ENCODE measurements around the gene RAE1. TPM values are rescaled to one million over a fixed set of nuclear protein-coding genes. Genes with fewer than 3 reads are reported as not detected.

Gene RAE1
- total and polyA plus RNA-seq, 12 donors: 8.8 to 46.9 (median 22.5) TPM

- no peaks in the 10 kb centered on the region for H3K27me3 ChIP-seq
- H3K27ac ChIP-seq: peak overlapping the region; percentile 61 to 93 (median 82)
- no peaks in the 10 kb centered on the region for H3K9me3 ChIP-seq (replicated peaks in 1 of 3)
- peaks cover 25 to 55% of the 10 kb centered on the region in 2 donors for H3K4me1 ChIP-seq (replicated peaks in 1 of 2)
- peak; percentile 87 to 95 (median 92) for DNase-seq
- peak overlapping the region in 1 of 4 donors; percentile 23 for H3K4me3 ChIP-seq
- peaks cover 0 to 4% of the 10 kb centered on the region in 2 donors for H3K36me3 ChIP-seq (replicated peaks in 1 of 2)
- WGBS, 4 donors: 36 to 74% (median 50%) methylated on average over 13 to 31 of the region's 31 CpGs
- TF ChIP-seq POLR2A (IDR thresholded peaks at IDR 0.05) (peak in 1 of 2 donors; percentile 77), CTCF (IDR thresholded peaks at IDR 0.05) (no peak)
- intact Hi-C loops (cut with DNase I): no loop called here
Measured at GRCh38 chr20:57395111-57395966, 44.3 kb downstream of the RAE1 start.

GRCh38 chr20:57396212-57396983 lies 45.3 kb downstream of the RAE1 start:
- no peaks in the 10 kb centered on the region for H3K9me3 ChIP-seq (replicated peaks in 1 of 3)
- TF ChIP-seq CTCF (IDR thresholded peaks at IDR 0.05): no peak
- no peak for TF ChIP-seq POLR2A (IDR thresholded peaks at IDR 0.05)
- H3K27me3 ChIP-seq: no peaks in the 10 kb centered on the region
- H3K4me1 ChIP-seq (replicated peaks in 1 of 2): peaks cover 25 to 59% of the 10 kb centered on the region in 2 donors
- peak overlapping the region in 4 of 5 donors; percentile 61 to 93 (median 85) for H3K27ac ChIP-seq
- peaks cover 0 to 4% of the 10 kb centered on the region in 2 donors for H3K36me3 ChIP-seq (replicated peaks in 1 of 2)
- 64 to 73% (median 67%) methylated on average over 11 to 16 of the region's 16 CpGs for WGBS, 4 donors
- peak overlapping the region in 1 of 4 donors; percentile 23 for H3K4me3 ChIP-seq
- intact Hi-C loops (cut with DNase I): no loop called here
- DNase-seq: peak in 1 of 7 donors; percentile 34

GRCh38 chr20:57396984-57397692 lies 46.1 kb downstream of the RAE1 start:
- Histone ChIP-seq H3K36me3 (replicated peaks in 1 of 2) (peaks cover 0 to 4% of the 10 kb centered on the region in 2 donors), H3K4me3 (no peak overlapping the region), H3K9me3 (replicated peaks in 1 of 3) (no peaks in the 10 kb centered on the region), H3K4me1 (replicated peaks in 1 of 2) (peaks cover 24 to 59% of the 10 kb centered on the region in 2 donors), H3K27me3 (no peaks in the 10 kb centered on the region), H3K27ac (peak overlapping the region in 2 of 5 donors; percentile 10 to 41)
- intact Hi-C loops (cut with DNase I): no loop called here
- DNase-seq: peak in 3 of 7 donors; percentile 43 to 60 (median 43)
- no peak for TF ChIP-seq POLR2A (IDR thresholded peaks at IDR 0.05)
- TF ChIP-seq CTCF (IDR thresholded peaks at IDR 0.05): no peak
- 52 to 92% (median 68%) methylated on average over 2 to 16 of the region's 16 CpGs for WGBS, 4 donors
